Neural cell (in vitro differentiated cells): ENCODE data around the gene PTCRA. TPM values are rescaled to one million over a fixed set of nuclear protein-coding genes. Genes with fewer than 3 reads are reported as not detected.

Experiments
- H2AFZ ChIP-seq: fragments of 200-600, 300-800 bp; sonication (generic), shearing (Covaris generic); 2 replicates; pipeline ENCODE4 v1.6.0; 2014; ENCODE audit warnings: low read depth, mild to moderate bottlenecking, antibody characterized with exemption, low read length, moderate library complexity
- H3F3A ChIP-seq: fragments of 200-600 bp; shearing (Covaris generic); 2 replicates; pipeline ENCODE4 v1.6.1; 2016; ENCODE audit warnings: mild to moderate bottlenecking, moderate library complexity, mixed read lengths, antibody characterized with exemption, low read length; ENCODE audit not compliant: insufficient read depth, poor library complexity, severe bottlenecking
- H3K27ac ChIP-seq: fragments of 200-600, 300-800 bp; sonication (generic), shearing (Covaris generic); 2 replicates; pipeline ENCODE4 v1.5.1; 2014; ENCODE audit warnings: mild to moderate bottlenecking, low read length, moderate library complexity
- H3K27me3 ChIP-seq: fragments of 300-800, 200-600 bp; sonication (generic), shearing (Covaris generic); 2 replicates; pipeline ENCODE4 v1.6.0; 2014; ENCODE audit warnings: mild to moderate bottlenecking, low read depth, low read length, moderate library complexity; ENCODE audit not compliant: insufficient read depth
- H3K36me3 ChIP-seq: fragments of 300-800, 200-600 bp; sonication (generic), shearing (Covaris generic); 2 replicates; pipeline ENCODE4 v1.5.1; 2014; ENCODE audit warnings: mild to moderate bottlenecking, antibody characterized with exemption, low read length, moderate library complexity; ENCODE audit not compliant: insufficient read depth
- H3K4me2 ChIP-seq: fragments of 300-800, 200-600 bp; sonication (generic), shearing (Covaris generic); 2 replicates; pipeline ENCODE4 v1.6.0; 2014; ENCODE audit warnings: mild to moderate bottlenecking, low read length
- H3K4me3 ChIP-seq: fragments of 300-800, 200-600 bp; sonication (generic), shearing (Covaris generic); 2 replicates; pipeline ENCODE4 v1.5.1; 2014; ENCODE audit warnings: mild to moderate bottlenecking, low read length, moderate library complexity
- H3K79me2 ChIP-seq: fragments of 200-600 bp; shearing (Covaris generic); replicated peaks from 2 replicates; pipeline ENCODE4 v1.6.0; 2014; ENCODE audit warnings: mild to moderate bottlenecking, low read length, moderate library complexity; ENCODE audit not compliant: insufficient read depth
- H3K9ac ChIP-seq: fragments of 300-800, 200-600 bp; sonication (generic), shearing (Covaris generic); 2 replicates; pipeline ENCODE4 v1.6.1; 2016; ENCODE audit warnings: mild to moderate bottlenecking, low read length, mixed read lengths
- H3K9me2 ChIP-seq: fragments of 200-600 bp; shearing (Covaris generic); 2 replicates; pipeline ENCODE4 v1.6.1; 2016; ENCODE audit warnings: mild to moderate bottlenecking, low read length, mixed read lengths; ENCODE audit not compliant: insufficient read depth
- H3K9me3 ChIP-seq: fragments of 200-600, 300-800 bp; sonication (generic), shearing (Covaris generic); 2 replicates; pipeline ENCODE4 v1.6.1; 2016; ENCODE audit warnings: mild to moderate bottlenecking, mixed run types, low read length, moderate library complexity, mixed read lengths
- H4K20me1 ChIP-seq: fragments of 200-600 bp; shearing (Covaris generic); 2 replicates; pipeline ENCODE4 v1.6.1; 2016; ENCODE audit warnings: mild to moderate bottlenecking, mixed run types; ENCODE audit not compliant: insufficient read depth
- EP300 ChIP-seq: fragments of 450-650 bp; conservative IDR thresholded peaks from 2 replicates; pipeline ENCODE4 v1.6.1; 2014; ENCODE audit warnings: antibody characterized with exemption, mild to moderate bottlenecking, moderate library complexity; ENCODE audit not compliant: poor library complexity, severe bottlenecking
- EZH2 ChIP-seq: fragments of 200-600, 300-800 bp; shearing (Covaris generic), sonication (generic); IDR thresholded peaks from 2 replicates; pipeline ENCODE4 v1.6.1; 2014; ENCODE audit warnings: antibody characterized with exemption, low read length, borderline replicate concordance, mild to moderate bottlenecking; ENCODE audit not compliant: insufficient read depth, poor library complexity, severe bottlenecking
- MXI1 ChIP-seq: fragments of 450-650 bp; conservative IDR thresholded peaks from 2 replicates; pipeline ENCODE4 v1.6.1; 2014; ENCODE audit warnings: antibody characterized with exemption, mild to moderate bottlenecking; ENCODE audit not compliant: poor library complexity, severe bottlenecking
- POLR2AphosphoS5 ChIP-seq: IDR thresholded peaks from 2 replicates; pipeline ENCODE4 v1.6.1; 2012
- RAD21 ChIP-seq: fragments of 450-650 bp; conservative IDR thresholded peaks from 2 replicates; pipeline ENCODE4 v1.6.1; 2014; ENCODE audit warnings: antibody characterized with exemption, mild to moderate bottlenecking, moderate library complexity
- SMC3 ChIP-seq: fragments of 450-650 bp; conservative IDR thresholded peaks from 2 replicates; pipeline ENCODE4 v1.6.1; 2014; ENCODE audit warnings: antibody characterized with exemption, mild to moderate bottlenecking, moderate library complexity; ENCODE audit not compliant: poor library complexity
- TAF1 ChIP-seq: IDR thresholded peaks from 2 replicates; pipeline ENCODE4 v1.6.1; 2012; ENCODE audit warnings: low read depth
- polyA plus RNA-seq: library from polyadenylated mRNA; depleted of rRNA; stranded (reverse); fragments of >200 nt; gene quantifications from 2 replicates; pipeline ENCODE4 v1.2.3, GENCODE V29; 2014
- TF ChIP-seq, protein P1 (sequence below): IDR thresholded peaks from 2 replicates; pipeline ENCODE4 v1.6.1; 2012; ENCODE audit warnings: borderline replicate concordance
- TF ChIP-seq, protein P2 (sequence below): fragments of 450-650 bp; IDR thresholded peaks from 2 replicates; pipeline ENCODE4 v1.5.1; 2014; ENCODE audit warnings: antibody characterized with exemption, mild to moderate bottlenecking, moderate library complexity; ENCODE audit not compliant: poor library complexity, severe bottlenecking

Gene PTCRA
- polyA plus RNA-seq, 1 donor from 2014 or later, result not detected

DNA sequence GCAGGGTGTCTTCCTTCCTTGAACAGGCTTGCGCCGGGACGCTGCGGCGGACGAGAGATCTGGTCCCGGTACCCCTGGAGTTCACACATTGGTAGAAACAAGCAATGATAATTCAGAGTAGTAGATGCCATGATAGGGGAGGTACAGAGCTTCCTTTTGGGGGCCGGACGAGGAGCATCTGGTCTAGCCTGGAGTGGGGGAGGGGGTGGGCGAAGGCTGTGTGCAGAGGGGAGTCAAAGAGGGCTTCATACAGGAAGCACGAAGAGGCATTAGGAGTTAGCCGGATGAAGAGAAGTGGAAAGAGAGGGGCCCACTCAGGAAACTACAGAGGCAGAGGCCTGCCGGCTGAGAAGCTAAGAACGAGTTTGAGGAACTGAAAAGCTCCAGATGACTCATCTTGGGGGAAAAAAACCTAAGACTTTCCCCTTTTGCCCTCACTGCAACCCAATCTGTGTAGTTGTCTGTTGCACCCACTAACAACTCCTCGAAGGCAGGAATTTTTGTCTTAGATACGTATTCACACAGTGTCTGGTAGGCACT lies 14.0 kb downstream of the PTCRA start:
- no peaks in the 10 kb centered on the region for H3K9me2 ChIP-seq
- no peaks in the 10 kb centered on the region for H3K9me3 ChIP-seq
- peak overlapping the region; percentile 54 for H2AFZ ChIP-seq
- H3K27ac ChIP-seq, result peak overlapping the region; percentile 99
- peak overlapping the region; percentile 87 for H3K4me2 ChIP-seq
- no peaks in the 10 kb centered on the region for H3F3A ChIP-seq
- no peaks in the 10 kb centered on the region for H4K20me1 ChIP-seq
- H3K4me3 ChIP-seq, result peak overlapping the region; percentile 88
- no peaks in the 10 kb centered on the region for H3K27me3 ChIP-seq
- no peaks in the 10 kb centered on the region for H3K36me3 ChIP-seq
- H3K79me2 ChIP-seq, result peaks cover 20% of the 10 kb centered on the region
- TF ChIP-seq EZH2 (no peak), RAD21 (no peak), TAF1 (no peak), EP300 (no peak), SMC3 (no peak), MXI1 (no peak)
- TF ChIP-seq, protein P1, sequence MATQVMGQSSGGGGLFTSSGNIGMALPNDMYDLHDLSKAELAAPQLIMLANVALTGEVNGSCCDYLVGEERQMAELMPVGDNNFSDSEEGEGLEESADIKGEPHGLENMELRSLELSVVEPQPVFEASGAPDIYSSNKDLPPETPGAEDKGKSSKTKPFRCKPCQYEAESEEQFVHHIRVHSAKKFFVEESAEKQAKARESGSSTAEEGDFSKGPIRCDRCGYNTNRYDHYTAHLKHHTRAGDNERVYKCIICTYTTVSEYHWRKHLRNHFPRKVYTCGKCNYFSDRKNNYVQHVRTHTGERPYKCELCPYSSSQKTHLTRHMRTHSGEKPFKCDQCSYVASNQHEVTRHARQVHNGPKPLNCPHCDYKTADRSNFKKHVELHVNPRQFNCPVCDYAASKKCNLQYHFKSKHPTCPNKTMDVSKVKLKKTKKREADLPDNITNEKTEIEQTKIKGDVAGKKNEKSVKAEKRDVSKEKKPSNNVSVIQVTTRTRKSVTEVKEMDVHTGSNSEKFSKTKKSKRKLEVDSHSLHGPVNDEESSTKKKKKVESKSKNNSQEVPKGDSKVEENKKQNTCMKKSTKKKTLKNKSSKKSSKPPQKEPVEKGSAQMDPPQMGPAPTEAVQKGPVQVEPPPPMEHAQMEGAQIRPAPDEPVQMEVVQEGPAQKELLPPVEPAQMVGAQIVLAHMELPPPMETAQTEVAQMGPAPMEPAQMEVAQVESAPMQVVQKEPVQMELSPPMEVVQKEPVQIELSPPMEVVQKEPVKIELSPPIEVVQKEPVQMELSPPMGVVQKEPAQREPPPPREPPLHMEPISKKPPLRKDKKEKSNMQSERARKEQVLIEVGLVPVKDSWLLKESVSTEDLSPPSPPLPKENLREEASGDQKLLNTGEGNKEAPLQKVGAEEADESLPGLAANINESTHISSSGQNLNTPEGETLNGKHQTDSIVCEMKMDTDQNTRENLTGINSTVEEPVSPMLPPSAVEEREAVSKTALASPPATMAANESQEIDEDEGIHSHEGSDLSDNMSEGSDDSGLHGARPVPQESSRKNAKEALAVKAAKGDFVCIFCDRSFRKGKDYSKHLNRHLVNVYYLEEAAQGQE, result no peak
- peak overlapping the region; percentile 90 for H3K9ac ChIP-seq

DNA sequence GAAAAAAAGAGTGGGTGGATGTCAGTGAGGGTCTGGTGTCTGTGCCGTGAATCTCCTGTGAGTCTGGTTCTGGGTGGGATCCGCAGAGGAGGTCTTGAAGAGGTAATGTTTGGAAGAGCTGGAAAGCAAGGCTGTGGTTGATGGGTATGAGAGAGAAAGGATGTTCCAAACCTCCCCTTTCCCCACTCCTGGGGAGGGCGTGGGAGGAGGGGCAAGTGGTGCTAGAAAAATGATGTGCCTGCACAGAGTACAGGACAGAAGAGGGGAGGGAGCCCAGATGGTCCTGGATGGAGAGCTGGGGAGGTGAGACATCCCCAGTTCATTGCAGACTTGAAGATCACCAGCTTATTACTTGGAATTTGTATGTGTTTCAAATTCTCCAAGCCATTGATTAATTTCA lies 16.6 kb downstream of the PTCRA start:
- Histone ChIP-seq H2AFZ (no peak overlapping the region), H3K4me2 (no peak overlapping the region), H3K4me3 (no peak overlapping the region), H3K9ac (no peak overlapping the region), H3K9me3 (no peaks in the 10 kb centered on the region), H4K20me1 (no peaks in the 10 kb centered on the region), H3K27ac (no peak overlapping the region), H3K27me3 (no peaks in the 10 kb centered on the region), H3K36me3 (no peaks in the 10 kb centered on the region), H3K9me2 (no peaks in the 10 kb centered on the region), H3F3A (no peaks in the 10 kb centered on the region), H3K79me2 (peaks cover 20% of the 10 kb centered on the region)
- TF ChIP-seq EZH2 (no peak), MXI1 (no peak), EP300 (no peak), TAF1 (no peak), RAD21 (no peak), SMC3 (no peak), POLR2AphosphoS5 (no peak)
- TF ChIP-seq, protein P1, result no peak
- TF ChIP-seq, protein P2, sequence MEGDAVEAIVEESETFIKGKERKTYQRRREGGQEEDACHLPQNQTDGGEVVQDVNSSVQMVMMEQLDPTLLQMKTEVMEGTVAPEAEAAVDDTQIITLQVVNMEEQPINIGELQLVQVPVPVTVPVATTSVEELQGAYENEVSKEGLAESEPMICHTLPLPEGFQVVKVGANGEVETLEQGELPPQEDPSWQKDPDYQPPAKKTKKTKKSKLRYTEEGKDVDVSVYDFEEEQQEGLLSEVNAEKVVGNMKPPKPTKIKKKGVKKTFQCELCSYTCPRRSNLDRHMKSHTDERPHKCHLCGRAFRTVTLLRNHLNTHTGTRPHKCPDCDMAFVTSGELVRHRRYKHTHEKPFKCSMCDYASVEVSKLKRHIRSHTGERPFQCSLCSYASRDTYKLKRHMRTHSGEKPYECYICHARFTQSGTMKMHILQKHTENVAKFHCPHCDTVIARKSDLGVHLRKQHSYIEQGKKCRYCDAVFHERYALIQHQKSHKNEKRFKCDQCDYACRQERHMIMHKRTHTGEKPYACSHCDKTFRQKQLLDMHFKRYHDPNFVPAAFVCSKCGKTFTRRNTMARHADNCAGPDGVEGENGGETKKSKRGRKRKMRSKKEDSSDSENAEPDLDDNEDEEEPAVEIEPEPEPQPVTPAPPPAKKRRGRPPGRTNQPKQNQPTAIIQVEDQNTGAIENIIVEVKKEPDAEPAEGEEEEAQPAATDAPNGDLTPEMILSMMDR, result no peak
